Breast epithelium (tissue), 4 donors: Measurements from ENCODE around the gene UST. TPM values are rescaled to one million over a fixed set of nuclear protein-coding genes. Genes with fewer than 3 reads are reported as not detected.

Source experiments
- DNase-seq, 2 donors: peaks; one replicate each; pipeline ENCODE4 v3.0.0-alpha.2; 2019; ENCODE audit warnings: low spot score in 2 of 2
- H3K27ac ChIP-seq, 2 donors: fragments of 200-600 bp; sonication (generic) in 1 of 2; one replicate each; pipeline ENCODE4 v1.5.1; 2016 to 2019; ENCODE audit warnings: mild to moderate bottlenecking in 1 of 2
- H3K27me3 ChIP-seq, 2 donors: fragments of 200-600 bp; sonication (generic) in 1 of 2; one replicate each; pipeline versions ENCODE4 v1.5.1 to v1.6.0; 2017 to 2019; ENCODE audit warnings: control low read depth in 1 of 2, mild to moderate bottlenecking in 1 of 2
- H3K36me3 ChIP-seq: fragments of 200-600 bp; one replicate; pipeline ENCODE4 v1.5.1; 2019
- H3K4me1 ChIP-seq, 2 donors: fragments of 200-600 bp; sonication (generic); one replicate each; pipeline ENCODE4 v1.5.1; 2016 to 2019; ENCODE audit warnings: control low read depth in 1 of 2
- H3K4me3 ChIP-seq, 3 donors: fragments of 200-600 bp; sonication (generic); 1 replicate in 2 of 3; 2 replicates in 1 of 3; pipeline ENCODE4 v1.5.1; 2016 to 2019; ENCODE audit warnings: mild to moderate bottlenecking in 3 of 3, moderate library complexity in 2 of 3
- H3K9me3 ChIP-seq, 2 donors: fragments of 200-600 bp; sonication (generic) in 1 of 2; one replicate each; pipeline ENCODE4 v1.5.1; 2016 to 2019; ENCODE audit warnings: control low read depth in 1 of 2
- POLR2A ChIP-seq: fragments of 450-650 bp; IDR thresholded peaks from one replicate; pipeline ENCODE4 v1.6.1; 2016; ENCODE audit warnings: antibody characterized with exemption, mild to moderate bottlenecking, moderate library complexity
- POLR2AphosphoS5 ChIP-seq, 3 donors: sonication (generic); formaldehyde crosslinking; IDR thresholded peaks; one replicate each; pipeline ENCODE4 v1.6.1; 2017; ENCODE audit warnings: antibody characterized with exemption in 3 of 3
- intact Hi-C: fragments of 100-400 bp; cut with DNase I; formaldehyde crosslinking; loops from one replicate; pipeline ENCODE4 v1.15.1; 2023; ENCODE audit warnings: low total_unique reads
- total RNA-seq, 3 donors: library from RNA; depleted of rRNA; stranded (reverse); fragments of >200 nt; gene quantifications; one replicate each; pipeline ENCODE4 v1.1.0, GENCODE V29; 2016
- TF ChIP-seq, protein P1 (sequence below), 3 donors: fragments of 450-650 bp; IDR thresholded peaks; one replicate each; pipeline ENCODE4 v1.5.1; 2016 to 2017; ENCODE audit warnings: antibody characterized with exemption in 3 of 3, mild to moderate bottlenecking in 3 of 3, moderate library complexity in 3 of 3

Gene UST
- total RNA-seq, 3 donors from 2014 or later, result 10.5 to 28.8 (median 13.2) TPM

DNA sequence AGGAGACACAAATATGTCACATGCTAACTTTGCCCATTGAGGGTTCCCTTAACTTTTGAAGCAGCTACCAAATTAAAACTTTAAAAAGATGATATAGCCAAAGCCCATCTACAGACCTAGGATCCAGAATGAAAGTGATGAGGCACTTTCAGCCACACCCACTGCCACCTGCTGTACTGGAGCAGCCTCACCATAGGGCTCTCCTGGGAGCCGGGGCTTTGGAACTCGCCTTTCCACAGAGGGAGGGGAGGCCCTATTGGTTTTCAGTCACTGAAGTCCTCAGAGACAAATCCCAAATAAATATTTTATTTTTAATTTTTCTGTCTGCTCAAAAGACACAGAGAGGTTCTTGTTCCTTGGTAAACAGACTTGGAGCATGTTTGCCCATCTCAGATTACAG, 332.6 kb downstream of the UST start:
- intact Hi-C loops, result no loop called here
- Histone ChIP-seq H3K4me1 (no peaks in the 10 kb centered on the region), H3K9me3 (no peaks in the 10 kb centered on the region), H3K4me3 (no peak overlapping the region), H3K27me3 (no peaks in the 10 kb centered on the region), H3K27ac (peak overlapping the region; percentile 34 to 82), H3K36me3 (no peaks in the 10 kb centered on the region)
- no peak for DNase-seq
- TF ChIP-seq, protein P1, sequence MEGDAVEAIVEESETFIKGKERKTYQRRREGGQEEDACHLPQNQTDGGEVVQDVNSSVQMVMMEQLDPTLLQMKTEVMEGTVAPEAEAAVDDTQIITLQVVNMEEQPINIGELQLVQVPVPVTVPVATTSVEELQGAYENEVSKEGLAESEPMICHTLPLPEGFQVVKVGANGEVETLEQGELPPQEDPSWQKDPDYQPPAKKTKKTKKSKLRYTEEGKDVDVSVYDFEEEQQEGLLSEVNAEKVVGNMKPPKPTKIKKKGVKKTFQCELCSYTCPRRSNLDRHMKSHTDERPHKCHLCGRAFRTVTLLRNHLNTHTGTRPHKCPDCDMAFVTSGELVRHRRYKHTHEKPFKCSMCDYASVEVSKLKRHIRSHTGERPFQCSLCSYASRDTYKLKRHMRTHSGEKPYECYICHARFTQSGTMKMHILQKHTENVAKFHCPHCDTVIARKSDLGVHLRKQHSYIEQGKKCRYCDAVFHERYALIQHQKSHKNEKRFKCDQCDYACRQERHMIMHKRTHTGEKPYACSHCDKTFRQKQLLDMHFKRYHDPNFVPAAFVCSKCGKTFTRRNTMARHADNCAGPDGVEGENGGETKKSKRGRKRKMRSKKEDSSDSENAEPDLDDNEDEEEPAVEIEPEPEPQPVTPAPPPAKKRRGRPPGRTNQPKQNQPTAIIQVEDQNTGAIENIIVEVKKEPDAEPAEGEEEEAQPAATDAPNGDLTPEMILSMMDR (IDR thresholded peaks at IDR 0.05), result no peak
- TF ChIP-seq POLR2A (no peak), POLR2AphosphoS5 (IDR thresholded peaks at IDR 0.05) (no peak)

- intact Hi-C loops, result no loop called here
- no peak overlapping the region for H3K4me3 ChIP-seq
- H3K36me3 ChIP-seq, result no peaks in the 10 kb centered on the region
- H3K4me1 ChIP-seq, result no peaks in the 10 kb centered on the region
- no peaks in the 10 kb centered on the region for H3K27me3 ChIP-seq
- DNase-seq, result peak; percentile 57 to 65
- H3K9me3 ChIP-seq, result no peaks in the 10 kb centered on the region
- H3K27ac ChIP-seq, result peak overlapping the region; percentile 34 to 82
- TF ChIP-seq POLR2A (no peak), POLR2AphosphoS5 (IDR thresholded peaks at IDR 0.05) (no peak)
- TF ChIP-seq, protein P1 (IDR thresholded peaks at IDR 0.05), result no peak
These were observed 333.2 kb downstream of the UST start for GRCh38 chr6:149079911-149080491.

GRCh38 chr6:149080511-149080910, 333.7 kb downstream of the UST start:
- intact Hi-C loops, result no loop called here
- Histone ChIP-seq H3K4me1 (no peaks in the 10 kb centered on the region), H3K27ac (peak overlapping the region; percentile 34 to 82), H3K4me3 (no peak overlapping the region), H3K27me3 (no peaks in the 10 kb centered on the region), H3K9me3 (no peaks in the 10 kb centered on the region), H3K36me3 (no peaks in the 10 kb centered on the region)
- no peak for TF ChIP-seq POLR2A
- DNase-seq, result no peak

DNA sequence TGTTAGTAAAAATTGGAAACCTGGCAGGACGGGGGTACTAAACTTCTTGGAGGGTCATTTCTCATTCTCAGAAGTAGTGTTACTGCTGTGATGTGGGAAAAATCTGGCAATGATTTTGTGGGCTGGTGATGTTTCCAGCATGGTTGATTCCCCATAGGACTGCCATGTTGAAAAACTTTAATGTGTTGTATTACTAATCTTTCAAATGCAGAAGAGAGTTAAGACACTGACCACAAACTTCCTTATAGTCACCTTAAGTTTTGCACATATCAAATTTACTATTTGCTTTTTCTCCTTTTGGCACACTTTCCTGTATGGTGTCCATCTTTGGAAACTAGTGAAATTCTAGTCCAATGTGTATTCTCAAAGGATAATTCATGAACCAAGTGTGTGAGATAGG, 334.5 kb downstream of the UST start:
- intact Hi-C loops, result no loop called here
- Histone ChIP-seq H3K4me1 (no peaks in the 10 kb centered on the region), H3K9me3 (no peaks in the 10 kb centered on the region), H3K36me3 (no peaks in the 10 kb centered on the region), H3K27me3 (no peaks in the 10 kb centered on the region), H3K27ac (peak overlapping the region; percentile 34 to 82), H3K4me3 (no peak overlapping the region)
- DNase-seq, result no peak
- TF ChIP-seq, protein P1 (IDR thresholded peaks at IDR 0.05), result no peak
- TF ChIP-seq POLR2AphosphoS5 (IDR thresholded peaks at IDR 0.05), result no peak

DNA sequence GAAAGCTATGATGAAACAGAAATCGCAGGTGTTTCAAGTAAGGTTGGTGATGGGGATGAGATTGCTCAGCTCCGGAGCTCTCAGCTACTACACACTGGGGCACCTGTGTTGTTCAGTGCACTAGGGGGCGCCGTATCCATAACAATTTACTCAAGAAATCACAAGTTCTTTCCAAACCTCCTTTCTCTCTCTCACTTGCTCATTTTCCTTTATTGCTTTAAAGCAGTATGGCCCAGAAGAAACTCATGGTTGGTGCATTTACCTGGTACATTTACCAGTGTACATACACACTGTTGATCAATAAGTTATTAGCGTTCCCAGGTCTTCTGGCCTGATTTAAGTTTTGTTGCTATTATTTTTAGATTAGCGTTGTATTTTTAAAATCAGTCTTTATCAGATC, 335.5 kb downstream of the UST start:
- DNase-seq, result peak; percentile 77 to 85
- H3K36me3 ChIP-seq, result no peaks in the 10 kb centered on the region
- no peaks in the 10 kb centered on the region for H3K4me1 ChIP-seq
- TF ChIP-seq, protein P1 (IDR thresholded peaks at IDR 0.05), result peak; percentile 79 to 84 (median 81)
- no peak for TF ChIP-seq POLR2A
- no peak for TF ChIP-seq POLR2AphosphoS5 (IDR thresholded peaks at IDR 0.05)
- no peaks in the 10 kb centered on the region for H3K27me3 ChIP-seq
- intact Hi-C loops, result no loop called here
- H3K9me3 ChIP-seq, result no peaks in the 10 kb centered on the region
- no peak overlapping the region for H3K4me3 ChIP-seq
- no peak overlapping the region for H3K27ac ChIP-seq

- no peaks in the 10 kb centered on the region for H3K36me3 ChIP-seq
- no peak overlapping the region for H3K4me3 ChIP-seq
- no peak overlapping the region for H3K27ac ChIP-seq
- no peak for DNase-seq
- intact Hi-C loops, result no loop called here
- H3K9me3 ChIP-seq, result no peaks in the 10 kb centered on the region
- TF ChIP-seq, protein P1 (IDR thresholded peaks at IDR 0.05), result no peak
- TF ChIP-seq POLR2A (no peak), POLR2AphosphoS5 (IDR thresholded peaks at IDR 0.05) (no peak)
- no peaks in the 10 kb centered on the region for H3K27me3 ChIP-seq
- H3K4me1 ChIP-seq, result no peaks in the 10 kb centered on the region
These were observed 337.2 kb downstream of the UST start for GRCh38 chr6:149084026-149084425.
